Activated CD4-positive, alpha-beta T cell treated with anti-CD3 and anti-CD28 coated beads, Interleukin-2, amount 10 ng/mL, durations not matched to agents 7 days and 5 days (primary cell): ENCODE data around the gene KCNMA1. TPM values are rescaled to one million over a fixed set of nuclear protein-coding genes. Genes with fewer than 3 reads are reported as not detected.

Experiments used
- CTCF ChIA-PET: fragments of 350-600 bp; sonication (Branson Sonifier 250); formaldehyde crosslinking; loops from one replicate; lab custom pipeline; 2021; ENCODE audit warnings: antibody characterized with exemption; lab: Charles Lee
- POLR2A ChIA-PET: fragments of 350-600 bp; sonication (Branson Sonifier 250); formaldehyde crosslinking; loops from one replicate; lab custom pipeline; 2021; ENCODE audit warnings: antibody characterized with exemption; lab: Charles Lee
- DNase-seq: peaks from one replicate; pipeline ENCODE4 v3.0.0-alpha.2; 2020
- H3K27ac Mint-ChIP-seq: one replicate; pipeline ENCODE4 v1.8.0; 2021; ENCODE audit warnings: mild to moderate bottlenecking, moderate library complexity, mixed read lengths
- H3K27me3 Mint-ChIP-seq: one replicate; pipeline ENCODE4 v1.8.0; 2021; ENCODE audit warnings: mixed read lengths
- H3K36me3 Mint-ChIP-seq: one replicate; pipeline ENCODE4 v1.8.0; 2021; ENCODE audit warnings: low read depth, mixed read lengths
- H3K4me1 Mint-ChIP-seq: one replicate; pipeline ENCODE4 v1.8.0; 2021; ENCODE audit warnings: mixed read lengths
- H3K4me3 Mint-ChIP-seq: one replicate; pipeline ENCODE4 v1.8.0; 2021; ENCODE audit warnings: mild to moderate bottlenecking, moderate library complexity, mixed read lengths
- H3K9me3 Mint-ChIP-seq: one replicate; pipeline ENCODE4 v1.8.0; 2021; ENCODE audit warnings: mixed read lengths
- total RNA-seq, 2 experiments: library from RNA; stranded (reverse); gene quantifications; one replicate each; pipeline ENCODE4 v1.2.3, GENCODE V29; 2021

KCNMA1 gene
- total RNA-seq, 2 experiments from 2014 or later, result not detected

DNA sequence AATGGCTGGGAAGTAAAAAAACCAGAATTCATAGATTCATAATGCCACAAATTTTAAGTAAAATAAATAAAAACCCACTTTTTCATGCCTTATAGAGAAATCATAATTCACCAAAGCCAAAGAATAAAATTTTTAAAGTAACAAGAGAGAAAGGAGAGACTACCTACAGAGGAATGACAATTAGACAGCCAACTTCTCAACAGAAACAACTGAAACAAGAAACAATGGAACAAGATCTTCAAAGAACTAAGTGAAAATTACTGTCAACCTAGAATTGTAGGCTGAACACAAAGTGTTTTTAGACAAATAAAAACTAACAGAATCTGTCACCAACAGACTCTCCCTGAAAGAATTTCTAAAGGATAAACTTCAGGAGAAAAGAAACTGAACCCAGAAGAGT is 15.6 kb upstream of the KCNMA1 start:
- peaks cover 14% of the 10 kb centered on the region for H3K27me3 Mint-ChIP-seq
- no peaks in the 10 kb centered on the region for H3K36me3 Mint-ChIP-seq
- H3K4me3 Mint-ChIP-seq, result no peak overlapping the region
- no peaks in the 10 kb centered on the region for H3K4me1 Mint-ChIP-seq
- POLR2A ChIA-PET, result no interaction called here
- H3K9me3 Mint-ChIP-seq, result peaks cover 4% of the 10 kb centered on the region
- H3K27ac Mint-ChIP-seq, result no peak overlapping the region
- CTCF ChIA-PET, result no interaction called here
- DNase-seq, result no peak

DNA sequence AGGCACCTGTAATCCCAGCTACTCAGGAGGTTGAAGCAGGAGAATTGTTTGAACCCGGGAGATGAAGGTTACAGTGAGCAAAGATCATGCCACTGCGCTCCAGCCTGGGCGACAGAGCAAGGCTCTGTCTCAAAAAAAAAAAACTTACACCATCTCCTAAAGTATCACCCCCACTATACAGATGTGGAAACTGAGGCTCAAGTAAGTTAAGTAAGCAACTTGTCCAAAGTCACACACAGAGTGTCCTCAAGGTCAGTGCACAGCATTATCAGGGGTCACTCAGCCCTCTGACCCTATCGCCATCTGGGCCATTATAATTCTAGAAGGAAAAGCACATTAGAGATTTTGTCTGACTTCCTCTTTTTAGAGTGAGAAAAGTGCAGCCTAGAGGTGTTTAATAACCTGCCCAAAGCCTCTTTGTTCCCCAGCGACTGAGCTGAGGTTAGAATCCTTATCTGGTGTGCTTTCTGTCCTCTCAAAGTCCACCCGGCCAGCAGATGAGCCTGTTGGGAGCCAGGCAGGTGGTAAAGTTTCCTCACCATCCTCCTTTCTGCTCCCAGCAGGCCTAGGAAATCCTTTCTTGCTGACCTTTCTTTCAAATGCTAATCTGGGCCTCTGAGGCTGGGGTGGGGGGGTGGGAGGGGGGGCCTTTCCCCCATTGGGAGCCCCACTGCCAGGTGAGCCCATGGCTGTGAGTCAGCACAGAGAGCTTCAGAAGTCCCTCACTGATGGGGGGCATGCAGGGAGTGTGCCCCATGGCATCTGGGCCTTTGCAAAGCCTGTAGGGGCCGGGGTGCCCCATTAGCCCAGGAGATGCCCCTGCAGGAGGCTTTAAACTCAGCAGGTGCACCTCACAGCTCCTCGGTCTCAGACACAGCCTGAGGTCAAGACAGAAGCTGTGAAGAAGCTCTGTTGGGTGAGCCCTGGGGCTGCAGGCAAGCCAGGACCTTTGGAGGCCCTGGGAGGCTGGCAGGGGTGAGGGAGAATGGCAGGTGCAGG is 12.0 kb upstream of the KCNMA1 start:
- H3K36me3 Mint-ChIP-seq, result no peaks in the 10 kb centered on the region
- no peak overlapping the region for H3K4me3 Mint-ChIP-seq
- H3K27ac Mint-ChIP-seq, result no peak overlapping the region
- CTCF ChIA-PET, result no interaction called here
- H3K9me3 Mint-ChIP-seq, result no peaks in the 10 kb centered on the region
- peaks cover 7% of the 10 kb centered on the region for H3K27me3 Mint-ChIP-seq
- H3K4me1 Mint-ChIP-seq, result no peaks in the 10 kb centered on the region
- POLR2A ChIA-PET, result no interaction called here
- DNase-seq, result no peak

DNA sequence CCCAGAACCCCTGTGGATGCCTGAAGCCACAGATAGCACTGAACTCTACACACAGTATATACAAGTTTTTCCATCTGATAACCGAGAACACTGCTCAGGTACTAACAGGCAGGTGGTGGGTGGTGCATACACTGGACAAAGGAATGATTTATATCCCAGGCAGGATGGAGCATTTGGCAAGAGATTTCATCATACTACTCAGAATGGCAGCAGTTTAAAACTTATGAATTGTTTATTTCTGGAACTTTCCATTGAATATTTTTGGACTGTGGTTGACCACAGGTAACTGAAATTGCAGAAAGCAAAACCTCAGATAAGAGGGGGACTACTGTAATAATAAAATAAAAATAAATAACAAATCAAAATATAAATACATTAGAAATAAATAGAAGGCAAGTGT is 10.9 kb upstream of the KCNMA1 start:
- H3K36me3 Mint-ChIP-seq, result no peaks in the 10 kb centered on the region
- POLR2A ChIA-PET, result no interaction called here
- H3K27ac Mint-ChIP-seq, result no peak overlapping the region
- no peaks in the 10 kb centered on the region for H3K4me1 Mint-ChIP-seq
- DNase-seq, result no peak
- H3K9me3 Mint-ChIP-seq, result no peaks in the 10 kb centered on the region
- CTCF ChIA-PET, result no interaction called here
- H3K4me3 Mint-ChIP-seq, result no peak overlapping the region
- H3K27me3 Mint-ChIP-seq, result peaks cover 12% of the 10 kb centered on the region

DNA sequence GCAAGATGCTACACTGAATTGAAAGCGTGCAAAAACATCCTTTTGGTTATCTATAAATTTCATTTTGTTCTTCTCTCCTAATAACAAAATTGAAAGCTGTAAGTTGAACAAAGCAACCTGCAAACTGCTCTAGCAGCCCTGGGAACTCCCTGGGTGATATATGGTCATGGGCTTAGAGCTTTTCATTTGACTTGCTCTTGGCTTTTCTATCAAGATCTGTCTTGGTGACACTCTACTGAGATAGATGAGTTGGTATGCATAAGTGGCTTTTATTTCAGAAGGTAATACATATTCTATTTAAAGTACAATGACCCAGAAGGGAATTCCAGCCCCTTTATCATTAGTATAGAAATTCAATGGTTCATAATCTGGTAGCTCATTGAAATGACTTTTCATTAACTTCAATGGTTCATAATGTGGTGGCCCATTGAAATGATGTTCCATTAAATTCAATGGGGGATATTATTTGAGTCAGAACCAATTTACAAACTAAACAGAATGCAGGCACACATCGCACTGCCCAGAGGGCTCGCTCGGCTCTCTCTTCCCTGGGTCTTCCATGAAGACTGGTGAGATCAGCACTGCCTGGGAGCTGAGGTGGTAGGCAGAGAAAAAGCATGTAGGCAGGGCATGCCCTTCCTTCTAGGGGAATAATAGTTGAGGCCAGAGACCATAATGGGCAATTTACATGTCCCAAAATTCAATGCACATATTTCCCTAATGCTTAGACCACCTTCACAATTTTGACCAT is 10.1 kb upstream of the KCNMA1 start:
- no peak overlapping the region for H3K27ac Mint-ChIP-seq
- no peaks in the 10 kb centered on the region for H3K9me3 Mint-ChIP-seq
- H3K4me1 Mint-ChIP-seq, result no peaks in the 10 kb centered on the region
- DNase-seq, result no peak
- CTCF ChIA-PET, result interaction anchor here (0.7 to 1.6 kb wide), 3 partner anchors 45 to 476 kb away, joined by 3 read pairs; no protein-coding TSS in a partner anchor
- no peaks in the 10 kb centered on the region for H3K36me3 Mint-ChIP-seq
- no peak overlapping the region for H3K4me3 Mint-ChIP-seq
- H3K27me3 Mint-ChIP-seq, result peaks cover 12% of the 10 kb centered on the region
- POLR2A ChIA-PET, result no interaction called here

DNA sequence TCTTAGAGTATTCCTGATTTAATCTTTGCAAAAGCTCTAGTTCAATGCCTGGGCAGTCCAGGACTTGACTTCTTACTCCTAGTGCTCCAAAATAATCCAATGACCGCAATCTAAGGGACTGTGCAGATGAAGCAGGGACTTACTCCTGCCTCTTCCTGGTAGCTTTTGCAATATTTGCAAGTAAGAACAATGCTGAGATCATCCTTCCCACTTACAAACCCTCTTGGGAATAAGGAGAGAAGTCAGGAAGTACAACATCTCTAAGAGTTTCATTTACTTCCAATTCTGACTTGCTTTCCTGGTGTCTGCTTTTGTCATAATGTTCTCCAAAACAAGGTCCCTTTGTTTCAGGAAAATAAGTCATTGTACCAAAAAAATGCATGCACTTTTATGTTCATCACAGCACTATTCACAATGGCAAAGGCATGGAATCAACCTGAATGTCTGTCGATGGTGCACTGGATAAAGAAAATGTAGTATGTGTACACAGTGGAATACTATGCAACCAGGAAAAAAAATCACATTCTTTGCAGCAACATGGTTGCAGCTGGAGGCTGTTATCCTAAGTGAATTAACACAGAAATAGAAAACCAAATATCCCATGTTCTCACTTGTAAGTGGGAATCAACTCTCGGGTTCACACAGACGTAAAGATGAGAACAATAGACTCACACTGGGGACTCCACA is 7.1 kb upstream of the KCNMA1 start:
- no peak overlapping the region for H3K27ac Mint-ChIP-seq
- no peaks in the 10 kb centered on the region for H3K36me3 Mint-ChIP-seq
- CTCF ChIA-PET, result no interaction called here
- no peak for DNase-seq
- peaks cover 32% of the 10 kb centered on the region for H3K27me3 Mint-ChIP-seq
- no peaks in the 10 kb centered on the region for H3K9me3 Mint-ChIP-seq
- no peak overlapping the region for H3K4me3 Mint-ChIP-seq
- POLR2A ChIA-PET, result no interaction called here
- H3K4me1 Mint-ChIP-seq, result no peaks in the 10 kb centered on the region

DNA sequence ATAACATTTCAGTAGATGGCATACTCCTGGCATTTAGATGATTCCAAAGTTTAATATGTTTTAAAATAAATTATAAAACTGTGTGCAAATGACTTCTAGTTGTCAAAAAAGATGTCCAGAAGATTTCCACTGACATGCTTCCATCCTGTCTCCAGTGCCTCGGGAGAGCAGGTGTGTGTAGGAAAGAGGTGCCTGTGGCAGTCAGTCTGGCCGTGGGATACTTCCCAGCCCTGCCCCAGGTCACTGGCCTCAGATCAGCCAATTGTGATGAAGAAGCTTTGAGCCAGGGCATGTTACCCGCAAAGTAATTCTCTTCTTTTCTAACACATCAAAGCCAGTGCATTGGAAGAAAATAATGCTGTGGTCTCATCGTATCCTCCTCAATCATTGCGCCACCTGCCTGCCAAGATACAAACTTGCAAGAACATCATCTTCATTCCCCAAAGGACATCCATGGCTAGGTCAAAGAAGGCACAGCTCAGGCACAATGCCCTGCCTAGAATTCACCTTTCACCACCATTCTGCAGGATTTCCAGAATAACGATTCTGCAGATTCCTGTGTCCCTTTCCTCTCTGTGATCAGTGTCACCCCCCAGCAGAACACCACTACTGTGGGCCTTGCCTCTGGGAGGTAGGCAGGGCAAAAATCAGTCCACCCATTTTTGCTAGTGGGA is 6.3 kb upstream of the KCNMA1 start:
- CTCF ChIA-PET, result interaction anchor here (0.6 kb wide), 2 partner anchors 476 to 1296 kb away, joined by 3 to 5 read pairs; no protein-coding TSS in a partner anchor
- Mint-ChIP-seq H3K27ac (no peak overlapping the region), H3K9me3 (no peaks in the 10 kb centered on the region), H3K27me3 (peaks cover 39% of the 10 kb centered on the region), H3K4me3 (no peak overlapping the region), H3K4me1 (no peaks in the 10 kb centered on the region), H3K36me3 (no peaks in the 10 kb centered on the region)
- POLR2A ChIA-PET, result no interaction called here
- peak; percentile 33 for DNase-seq

DNA sequence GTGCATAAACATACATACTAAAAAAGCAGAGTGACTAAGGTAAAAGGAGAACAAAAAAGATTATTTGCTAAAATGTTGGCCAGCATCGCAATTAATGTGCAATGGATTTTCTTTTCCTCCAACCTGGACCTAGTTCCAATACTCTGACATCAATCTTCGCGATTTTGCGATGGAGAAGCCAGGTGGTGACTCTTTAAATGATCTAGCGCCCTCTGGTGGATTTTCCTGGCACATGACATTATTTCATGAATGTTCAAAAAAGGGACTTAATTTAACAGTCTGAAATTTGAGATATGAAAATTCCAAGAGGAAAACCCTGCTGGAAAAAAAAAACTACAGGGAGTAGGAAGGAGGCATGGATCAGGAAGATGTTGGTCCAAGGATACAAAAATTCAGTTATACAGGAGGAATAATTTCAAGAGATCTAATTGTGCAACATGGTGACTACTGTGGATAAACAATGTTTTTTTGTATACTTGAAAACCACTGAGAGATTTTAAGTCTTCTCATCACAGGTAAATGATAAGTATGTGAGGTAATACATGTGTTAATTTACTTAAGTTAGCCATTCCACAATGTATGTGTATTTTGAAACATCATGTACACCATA is 4.3 kb upstream of the KCNMA1 start:
- H3K27me3 Mint-ChIP-seq, result peaks cover 49% of the 10 kb centered on the region
- ChIA-PET POLR2A (no interaction called here), CTCF (interaction anchor here (0.8 to 1.4 kb wide), 3 partner anchors 9 to 468 kb away, joined by 3 read pairs; no protein-coding TSS in a partner anchor)

DNA sequence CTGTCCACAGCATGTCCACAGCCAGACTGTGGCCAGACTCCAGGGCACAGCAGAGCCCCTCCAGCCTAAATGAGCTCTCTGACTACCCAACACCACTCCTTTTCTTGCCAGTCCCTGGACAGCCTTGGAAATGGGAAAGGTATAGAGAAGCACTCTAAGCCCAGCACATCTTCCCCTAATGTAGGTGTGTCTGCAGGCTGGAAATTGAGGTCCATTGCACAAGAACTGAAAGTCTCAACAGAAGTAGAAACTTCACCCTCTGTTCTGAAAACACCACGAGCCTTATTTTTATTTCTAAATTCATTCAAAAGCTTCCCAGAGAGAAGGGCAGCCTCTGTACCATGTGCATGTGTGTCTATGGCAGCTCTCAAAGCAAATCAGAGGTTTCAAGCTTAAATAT is 3.7 kb upstream of the KCNMA1 start:
- CTCF ChIA-PET, result interaction anchor here (0.6 to 1.4 kb wide), 6 partner anchors 8 to 467 kb away, joined by 3 to 8 read pairs (median 3); no protein-coding TSS in a partner anchor
- no peak overlapping the region for H3K27ac Mint-ChIP-seq
- H3K4me1 Mint-ChIP-seq, result peaks cover 3% of the 10 kb centered on the region
- H3K27me3 Mint-ChIP-seq, result peaks cover 55% of the 10 kb centered on the region
- no peak overlapping the region for H3K4me3 Mint-ChIP-seq
- no peak for DNase-seq
- no peaks in the 10 kb centered on the region for H3K9me3 Mint-ChIP-seq
- POLR2A ChIA-PET, result no interaction called here
- no peaks in the 10 kb centered on the region for H3K36me3 Mint-ChIP-seq

More for the DNA sequence above, 4.3 kb upstream of the KCNMA1 start:
- H3K9me3 Mint-ChIP-seq, result no peaks in the 10 kb centered on the region
- H3K4me1 Mint-ChIP-seq, result peaks cover 3% of the 10 kb centered on the region
- H3K4me3 Mint-ChIP-seq, result no peak overlapping the region
- no peaks in the 10 kb centered on the region for H3K36me3 Mint-ChIP-seq
- DNase-seq, result peak; percentile 71
- no peak overlapping the region for H3K27ac Mint-ChIP-seq

DNA sequence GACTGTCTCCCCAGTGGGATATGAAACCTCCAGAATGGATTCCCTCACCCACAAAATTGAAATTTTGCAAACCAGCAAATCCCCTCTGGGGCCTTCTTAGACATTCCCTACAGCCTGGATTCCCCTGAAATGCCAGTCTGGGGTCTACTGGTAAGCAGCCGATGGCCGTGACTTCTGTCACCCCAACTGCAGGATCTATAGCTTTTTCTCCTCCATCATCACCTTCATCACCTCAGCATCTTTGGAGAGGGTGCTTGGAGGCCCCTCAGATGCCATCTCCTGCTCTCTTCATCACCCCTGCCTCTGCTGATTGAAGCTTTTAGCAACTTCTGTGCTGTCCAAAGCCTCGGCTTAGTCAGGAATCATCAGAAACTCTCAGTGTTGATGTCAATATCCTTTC is 2.6 kb upstream of the KCNMA1 start:
- no peak overlapping the region for H3K27ac Mint-ChIP-seq
- peaks cover 66% of the 10 kb centered on the region for H3K27me3 Mint-ChIP-seq
- H3K4me3 Mint-ChIP-seq, result no peak overlapping the region
- DNase-seq, result no peak
- no peaks in the 10 kb centered on the region for H3K9me3 Mint-ChIP-seq
- H3K36me3 Mint-ChIP-seq, result no peaks in the 10 kb centered on the region
- CTCF ChIA-PET, result no interaction called here
- peaks cover 3% of the 10 kb centered on the region for H3K4me1 Mint-ChIP-seq
- POLR2A ChIA-PET, result no interaction called here

DNA sequence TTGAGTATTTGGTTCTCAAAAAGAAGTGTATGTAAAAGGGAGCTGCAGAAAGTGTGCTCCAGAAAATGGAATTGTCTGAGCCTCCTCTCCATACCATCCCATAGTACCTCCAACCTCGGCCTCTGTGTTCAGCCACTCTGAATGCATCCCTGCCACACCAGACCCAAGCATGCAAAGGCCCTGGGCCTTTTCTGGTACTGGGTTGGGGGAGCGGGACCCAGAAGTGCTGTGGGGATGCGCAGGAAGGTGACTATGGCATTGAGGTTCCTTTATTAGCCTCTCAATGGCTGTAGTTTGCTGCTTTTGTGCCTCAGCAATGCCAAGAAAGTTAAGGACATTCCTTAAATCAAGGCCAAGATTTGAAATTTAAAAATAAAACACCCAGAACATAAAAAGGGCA is 2.1 kb upstream of the KCNMA1 start:
- no peaks in the 10 kb centered on the region for H3K9me3 Mint-ChIP-seq
- peaks cover 67% of the 10 kb centered on the region for H3K27me3 Mint-ChIP-seq
- H3K27ac Mint-ChIP-seq, result no peak overlapping the region
- H3K4me3 Mint-ChIP-seq, result no peak overlapping the region
- H3K4me1 Mint-ChIP-seq, result peaks cover 3% of the 10 kb centered on the region
- DNase-seq, result no peak
- CTCF ChIA-PET, result no interaction called here
- H3K36me3 Mint-ChIP-seq, result no peaks in the 10 kb centered on the region
- POLR2A ChIA-PET, result no interaction called here

DNA sequence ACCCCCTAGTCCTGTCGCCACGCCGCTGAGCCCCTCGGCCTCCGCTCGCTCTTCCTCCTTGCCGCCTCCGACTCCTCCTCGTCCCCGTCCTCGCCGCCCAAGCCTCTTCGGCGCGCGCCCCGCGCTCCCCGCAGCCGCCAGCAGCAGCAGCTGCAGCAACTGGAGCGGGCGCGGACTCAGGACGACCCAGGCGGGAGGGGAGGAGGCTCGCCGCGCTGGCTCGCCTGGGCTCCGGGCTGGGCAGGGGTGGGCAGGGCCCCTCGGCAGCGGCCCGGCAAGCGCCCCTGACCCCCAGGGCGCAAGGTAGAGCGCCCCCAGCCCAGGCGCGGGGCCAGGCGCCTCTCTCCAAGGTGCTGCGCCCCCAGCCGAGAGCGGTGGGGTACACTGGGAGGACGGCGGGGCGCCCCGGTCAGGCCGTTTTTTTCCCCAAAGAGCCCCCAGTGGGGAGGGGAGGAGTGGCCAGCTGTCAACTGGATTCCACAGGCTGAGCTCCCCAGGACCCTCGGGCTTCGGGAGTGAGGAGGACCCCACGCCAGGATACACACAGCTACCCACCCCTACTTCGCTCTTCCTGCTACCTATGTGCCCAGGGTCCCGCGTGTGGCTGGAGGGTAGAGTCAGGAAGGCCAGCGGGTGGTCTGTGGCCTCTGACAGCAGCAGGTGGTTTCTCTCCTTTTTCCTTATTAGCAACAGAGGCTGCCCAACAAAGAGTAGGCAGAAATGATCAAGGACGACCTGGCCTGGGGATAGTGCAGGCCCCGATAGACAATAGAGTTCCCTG is 903 bp upstream of the KCNMA1 start:
- CTCF ChIA-PET, result interaction anchor here (0.8 kb wide), 1 partner anchor 73 kb away, joined by 3 read pairs; no protein-coding TSS in a partner anchor
- H3K4me3 Mint-ChIP-seq, result no peak overlapping the region

More for the DNA sequence above, 903 bp upstream of the KCNMA1 start:
- Mint-ChIP-seq H3K27ac (peak overlapping the region; percentile 54), H3K4me1 (peaks cover 3% of the 10 kb centered on the region), H3K9me3 (no peaks in the 10 kb centered on the region), H3K36me3 (no peaks in the 10 kb centered on the region), H3K27me3 (peaks cover 73% of the 10 kb centered on the region)
- no peak for DNase-seq
- POLR2A ChIA-PET, result no interaction called here
